Activated effector memory CD4-positive, alpha-beta T cell treated with anti-CD3 and anti-CD28 coated beads, Interleukin-2, amount 50 U/mL, for 16 hours (primary cell): Measurements from ENCODE around the gene TSPAN10.

Experiments
- DNase-seq: peaks from one replicate; pipeline ENCODE4 v3.0.0-alpha.2; 2020

TSPAN10 gene

DNA sequence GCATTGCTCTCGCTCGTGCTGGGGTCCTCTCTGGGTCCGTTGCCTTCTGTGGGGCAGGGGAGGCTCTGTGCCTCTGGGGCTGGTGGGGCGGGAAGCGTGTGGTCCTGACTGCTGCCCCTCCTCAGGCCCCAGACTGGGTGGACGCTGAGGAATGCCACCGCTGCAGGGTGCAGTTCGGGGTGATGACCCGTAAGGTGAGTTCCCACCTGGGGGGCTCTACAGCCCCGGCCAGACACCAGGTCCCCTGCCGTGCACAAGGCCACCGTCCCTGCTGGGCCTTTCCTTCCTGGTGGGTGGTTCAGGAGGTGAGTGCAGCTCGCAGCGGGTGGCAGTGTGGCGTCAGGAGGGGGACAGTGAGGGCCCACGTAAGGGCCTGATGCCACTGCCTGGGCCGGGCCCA, 53.6 kb downstream of the TSPAN10 start:
- no peak for DNase-seq

GRCh38 chr17:81691196-81691595, 54.2 kb downstream of the TSPAN10 start:
- no peak for DNase-seq

DNA sequence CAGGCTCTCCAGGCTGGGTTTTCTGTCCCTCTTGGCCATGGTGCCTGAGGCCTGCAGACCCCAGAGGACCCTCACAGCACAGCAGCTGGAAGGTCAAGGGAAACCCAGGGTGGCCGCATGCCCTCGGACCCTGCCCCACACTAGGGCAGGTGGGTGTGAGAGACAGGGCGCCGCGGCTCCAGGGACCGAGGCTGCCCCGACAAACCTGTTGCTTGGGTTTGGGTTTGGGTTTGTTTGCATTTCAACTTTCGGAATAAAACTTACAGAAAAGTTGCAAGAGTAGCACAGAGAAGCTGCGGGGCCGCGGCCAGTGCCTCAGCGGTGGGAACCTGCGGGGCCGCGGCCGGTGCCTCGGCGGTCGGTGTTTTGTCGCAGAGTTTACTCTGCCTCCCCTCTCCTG, 54.6 kb downstream of the TSPAN10 start:
- DNase-seq, result no peak

DNA sequence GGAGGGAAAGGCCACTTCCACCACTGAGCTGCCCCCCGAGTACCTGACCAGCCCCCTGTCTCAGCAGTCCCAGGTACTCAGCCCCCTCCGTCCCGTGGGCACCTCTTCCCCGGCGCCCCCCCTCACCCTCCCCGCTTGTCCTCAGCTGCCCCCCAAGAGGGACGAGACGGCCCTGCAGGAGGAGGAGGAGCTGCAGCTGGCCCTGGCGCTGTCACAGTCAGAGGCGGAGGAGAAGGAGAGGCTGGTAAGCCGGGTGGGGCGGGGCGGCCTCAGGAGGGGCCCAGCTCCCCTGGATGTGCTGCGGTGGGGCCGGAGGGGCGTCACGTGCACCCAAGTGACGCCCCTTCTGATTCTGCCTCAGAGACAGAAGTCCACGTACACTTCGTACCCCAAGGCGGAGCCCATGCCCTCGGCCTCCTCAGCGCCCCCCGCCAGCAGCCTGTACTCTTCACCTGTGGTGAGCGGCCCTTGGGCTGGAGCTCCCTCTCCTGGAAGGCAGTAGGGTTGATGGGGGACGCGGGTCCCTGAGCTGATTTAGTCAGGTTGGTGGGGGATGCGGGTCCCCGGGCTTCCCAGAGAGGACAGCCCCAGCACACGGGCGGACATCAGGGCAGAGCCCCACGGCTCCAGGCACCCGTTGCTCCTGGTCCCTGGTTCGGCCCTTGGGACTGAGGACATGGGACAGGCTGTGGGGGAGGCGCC, 56.7 kb downstream of the TSPAN10 start:
- no peak for DNase-seq

GRCh38 chr17:81694810-81695209, 57.8 kb downstream of the TSPAN10 start:
- no peak for DNase-seq

GRCh38 chr17:81695211-81695610, 58.2 kb downstream of the TSPAN10 start:
- no peak for DNase-seq

- DNase-seq, result no peak
Measured at GRCh38 chr17:81695801-81696200, 58.8 kb downstream of the TSPAN10 start.

GRCh38 chr17:81696218-81696941, 59.4 kb downstream of the TSPAN10 start:
- no peak for DNase-seq

DNA sequence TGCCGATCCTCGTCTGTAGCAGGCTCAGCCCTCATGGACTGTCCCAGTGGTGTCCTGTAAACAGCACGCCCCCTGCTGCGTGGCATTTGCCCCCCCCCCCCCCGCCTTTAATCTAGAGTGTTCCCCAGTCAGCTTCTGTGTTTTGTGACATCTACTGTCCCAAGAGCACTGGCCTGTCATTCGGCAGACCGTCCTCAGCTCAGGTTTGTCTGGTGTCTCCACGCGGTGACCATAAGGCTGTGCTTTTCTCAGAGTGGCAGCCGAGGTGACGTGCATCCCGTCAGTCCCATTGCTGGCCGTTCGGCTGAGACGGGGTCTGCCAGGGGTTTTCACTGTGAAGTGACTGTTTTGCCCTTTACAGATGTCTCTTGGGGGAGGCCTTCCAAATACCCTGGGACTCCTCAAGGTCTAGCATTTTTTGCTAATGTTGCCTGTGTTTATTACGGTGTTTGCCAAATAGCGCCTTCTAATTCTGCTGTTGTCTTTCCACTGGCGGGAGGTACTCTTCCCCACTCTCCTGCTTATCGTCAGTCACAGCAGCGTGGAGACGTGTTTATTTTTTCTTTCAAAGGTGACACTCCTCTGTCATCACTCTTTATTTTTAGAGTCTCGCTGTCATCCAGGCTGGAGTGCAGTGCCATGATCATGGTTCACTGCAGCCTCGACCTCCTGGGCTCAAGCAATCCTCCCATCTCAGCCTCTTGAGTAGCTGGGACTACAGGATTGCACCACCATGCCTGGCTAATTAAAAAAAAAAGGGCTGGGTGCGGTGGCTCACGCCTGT, 60.5 kb downstream of the TSPAN10 start:
- DNase-seq, result no peak
